HCT116 (cell line): ENCODE data around the gene HLCS. TPM values are rescaled to one million over a fixed set of nuclear protein-coding genes. Genes with fewer than 3 reads are reported as not detected.

Source experiments
- ATAC-seq: fragments of 200-7000 bp; cut with Tn5 transposase; 2 replicates; pipeline ENCODE4 v1.9.1; 2020; ENCODE audit warnings: mild to moderate bottlenecking, moderate library complexity
- BruUV-seq: library from RNA; stranded (reverse); fragments of 400-500 nt; replicated peaks from 2 replicates; lab custom pipeline; 2021; lab: Mats Ljungman, UMichigan
- CTCF ChIA-PET: fragments of 300-600 bp; sonication (Branson Sonifier 250); formaldehyde crosslinking; loops from one replicate; lab custom pipeline; 2021; ENCODE audit warnings: antibody characterized with exemption; lab: Charles Lee
- POLR2A ChIA-PET: fragments of 300-600, 350-600 bp; sonication (Branson Sonifier 250); formaldehyde crosslinking; loops from one replicate; lab custom pipeline; 2021; ENCODE audit warnings: antibody characterized with exemption; lab: Charles Lee
- RAD21 ChIA-PET, 2 experiments: fragments of 300-600 bp; sonication (Branson Sonifier 250); formaldehyde crosslinking; loops; one replicate each; lab custom pipeline; 2023; ENCODE audit warnings: low total read pairs in 2 of 2; ENCODE audit not compliant: uncharacterized antibody in 2 of 2, unreplicated experiment in 2 of 2, low non-redundant PET in 1 of 2; lab: Charles Lee
- DNase-seq: peaks from one replicate; pipeline ENCODE4 v3.0.0-alpha.2; 2010; ENCODE audit warnings: low read depth, low spot score
- H2AFZ ChIP-seq: fragments of 200-600 bp; shearing (Covaris generic), sonication (generic); 2 replicates; pipeline ENCODE4 v1.6.1; 2017; ENCODE audit warnings: low read depth, mixed run types, mixed read lengths, antibody characterized with exemption, low read length; ENCODE audit not compliant: poor library complexity, severe bottlenecking
- H3K27ac ChIP-seq: 2 replicates; pipeline ENCODE4 v1.5.1; 2012; ENCODE audit warnings: low read depth, low read length
- H3K27me3 ChIP-seq: fragments of 200-600 bp; sonication (generic); 2 replicates; pipeline ENCODE4 v1.6.1; 2016; ENCODE audit warnings: mixed run types, low read length, mixed read lengths; ENCODE audit not compliant: insufficient read depth
- H3K36me3 ChIP-seq, 2 experiments: fragments of 200-500 bp in 1 of 2; fragments of 200-600 bp in 1 of 2; sonication (Bioruptor generic) in 1 of 2; sonication (generic) in 1 of 2; 2 replicates each; pipeline versions ENCODE4 v1.5.1 to v1.6.1; 2014 to 2016; ENCODE audit warnings: low read length in 2 of 2, inconsistent platforms in 1 of 2, mixed read lengths in 1 of 2, mixed run types in 1 of 2; ENCODE audit not compliant: insufficient read depth in 2 of 2, control insufficient read depth in 1 of 2
- H3K4me1 ChIP-seq, 2 experiments: fragments of 200-600 bp in 1 of 2; sonication (generic) in 1 of 2; 2 replicates each; pipeline versions ENCODE4 v1.5.1 to v1.6.1; 2012 to 2017; ENCODE audit warnings: low read length in 2 of 2, inconsistent platforms in 1 of 2, mild to moderate bottlenecking in 1 of 2, mixed read lengths in 1 of 2, mixed run types in 1 of 2, moderate library complexity in 1 of 2; ENCODE audit not compliant: insufficient read depth in 2 of 2, control insufficient read depth in 1 of 2
- H3K4me2 ChIP-seq: fragments of 200-600 bp; sonication (generic); 2 replicates; pipeline ENCODE4 v1.6.1; 2017; ENCODE audit warnings: mixed run types, low read length, mixed read lengths
- H3K4me3 ChIP-seq, 2 experiments: fragments of 200-600 bp in 1 of 2; sonication (generic) in 1 of 2; replicated peaks in 1 of 2; 2 replicates each; pipeline ENCODE4 v1.5.1; 2011 to 2016; ENCODE audit warnings: low read length in 2 of 2, control low read depth in 1 of 2, low read depth in 1 of 2, mild to moderate bottlenecking in 1 of 2, mixed read lengths in 1 of 2, mixed run types in 1 of 2
- H3K79me2 ChIP-seq: fragments of 200-600 bp; sonication (generic); 2 replicates; pipeline ENCODE4 v1.6.1; 2017; ENCODE audit warnings: mild to moderate bottlenecking, mixed run types, low read length, moderate library complexity, mixed read lengths; ENCODE audit not compliant: insufficient read depth
- H3K9ac ChIP-seq: fragments of 200-600 bp; sonication (generic); 2 replicates; pipeline ENCODE4 v1.6.1; 2016; ENCODE audit warnings: low read length, mixed read lengths
- H3K9me2 ChIP-seq: fragments of 200-600 bp; sonication (generic), shearing (Covaris generic); 2 replicates; pipeline ENCODE4 v1.6.1; 2017; ENCODE audit warnings: mixed run types, mild to moderate bottlenecking, moderate library complexity; ENCODE audit not compliant: insufficient read depth
- H3K9me3 ChIP-seq, 2 experiments: fragments of 200-500 bp in 1 of 2; fragments of 200-600 bp in 1 of 2; sonication (Bioruptor generic) in 1 of 2; sonication (generic) in 1 of 2; 2 replicates each; pipeline ENCODE4 v1.6.1; 2014 to 2017; ENCODE audit warnings: low read length in 2 of 2, mixed read lengths in 2 of 2, inconsistent platforms in 1 of 2, low read depth in 1 of 2, mild to moderate bottlenecking in 1 of 2, mixed run types in 1 of 2, moderate library complexity in 1 of 2; ENCODE audit not compliant: control insufficient read depth in 1 of 2, insufficient read depth in 1 of 2
- H4K20me1 ChIP-seq: fragments of 200-600 bp; sonication (generic), shearing (Covaris generic); 2 replicates; pipeline ENCODE4 v1.6.1; 2017; ENCODE audit warnings: mixed run types, mild to moderate bottlenecking, moderate library complexity; ENCODE audit not compliant: insufficient read depth
- CBX3 ChIP-seq: IDR thresholded peaks from 2 replicates; pipeline ENCODE4 v1.6.1; 2012; ENCODE audit warnings: low read depth
- EGR1 ChIP-seq: IDR thresholded peaks from 2 replicates; pipeline ENCODE4 v1.6.1; 2012; ENCODE audit warnings: low read depth
- ELF1 ChIP-seq: IDR thresholded peaks from 2 replicates; pipeline ENCODE4 v1.6.1; 2012; ENCODE audit warnings: low read depth, borderline replicate concordance
- EZH2 ChIP-seq: fragments of 200-600 bp; sonication (generic); IDR thresholded peaks from 2 replicates; pipeline ENCODE4 v1.6.1; 2017; ENCODE audit warnings: antibody characterized with exemption, mixed run types
- EZH2phosphoT487 ChIP-seq: fragments of 200-600 bp; IDR thresholded peaks from 2 replicates; pipeline ENCODE4 v1.6.1; 2018; ENCODE audit warnings: antibody characterized with exemption, borderline replicate concordance
- JUND ChIP-seq: IDR thresholded peaks from 2 replicates; pipeline ENCODE4 v1.6.1; 2012
- POLR2A ChIP-seq: IDR thresholded peaks from 2 replicates; pipeline ENCODE4 v1.7.0; 2011; ENCODE audit warnings: borderline replicate concordance; ENCODE audit not compliant: insufficient read depth, insufficient read length; ENCODE audit errors: extremely low read depth
- POLR2AphosphoS5 ChIP-seq: IDR thresholded peaks from 2 replicates; pipeline ENCODE4 v1.6.1; 2011; ENCODE audit warnings: mild to moderate bottlenecking, low read depth, low read length, moderate library complexity
- SIN3A ChIP-seq: IDR thresholded peaks from 2 replicates; pipeline ENCODE4 v1.6.1; 2012; ENCODE audit warnings: low read depth
- SP1 ChIP-seq: IDR thresholded peaks from 2 replicates; pipeline ENCODE4 v1.6.1; 2012; ENCODE audit warnings: low read depth
- YY1 ChIP-seq: IDR thresholded peaks from 2 replicates; pipeline ENCODE4 v1.6.1; 2011; ENCODE audit warnings: low read length, low read depth, moderate library complexity, mild to moderate bottlenecking; ENCODE audit not compliant: insufficient replicate concordance; ENCODE audit errors: extremely low read depth
- ZFX ChIP-seq: fragments of 450-650 bp; IDR thresholded peaks from 2 replicates; pipeline ENCODE4 v1.6.1; 2017
- intact Hi-C: fragments of 100-400 bp; cut with micrococcal nuclease; formaldehyde crosslinking; loops from 2 replicates; pipeline ENCODE4 v1.10.0; 2022
- total RNA-seq: library from RNA; stranded (reverse); gene quantifications from one replicate; pipeline ENCODE4 v1.2.1, GENCODE V29; 2021; ENCODE audit not compliant: unreplicated experiment
- TF ChIP-seq, protein P1 (sequence below): IDR thresholded peaks from 2 replicates; pipeline ENCODE4 v1.6.1; 2012

The HLCS gene
- total RNA-seq, 1 experiment from 2014 or later: 18.5 TPM

DNA sequence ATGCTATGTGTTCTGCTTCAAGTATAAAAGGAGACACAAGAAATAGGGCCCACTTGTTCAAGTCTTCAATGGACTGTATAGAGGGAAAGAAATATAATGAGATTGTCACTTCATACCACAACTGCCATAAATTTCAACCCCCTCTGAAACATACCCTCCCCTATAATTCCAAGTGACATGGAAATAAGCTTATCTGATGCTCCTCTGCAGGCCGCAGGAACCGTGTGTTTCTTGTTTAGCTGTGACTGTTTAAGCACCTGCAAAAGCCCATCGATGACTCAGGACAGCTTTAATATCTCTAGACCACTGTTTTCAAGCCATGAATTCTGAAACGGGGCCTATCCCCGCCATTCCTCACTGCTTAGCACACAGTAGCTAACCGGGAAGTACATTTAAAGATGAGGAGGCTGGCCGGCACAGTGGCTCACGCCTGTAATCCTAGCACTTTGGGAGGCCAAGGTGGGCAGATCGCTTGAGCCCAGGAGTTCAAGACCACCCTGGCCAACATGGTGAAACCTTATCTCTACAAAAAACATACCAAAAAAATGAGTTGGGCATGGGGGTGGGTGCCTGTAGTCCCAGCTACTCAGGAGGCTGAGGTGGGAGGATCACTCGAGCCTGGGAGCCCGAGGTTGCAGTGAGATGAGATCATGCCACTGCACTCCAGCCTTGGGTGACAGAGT, 4.2 kb downstream of the HLCS start:
- Histone ChIP-seq H3K4me2 (no peak overlapping the region), H3K36me3 (no peaks in the 10 kb centered on the region), H4K20me1 (no peaks in the 10 kb centered on the region), H2AFZ (no peak overlapping the region), H3K4me1 (peaks cover 13 to 15% of the 10 kb centered on the region in 2 experiments), H3K27ac (no peak overlapping the region), H3K4me3 (no peak overlapping the region), H3K9me2 (no peaks in the 10 kb centered on the region), H3K27me3 (no peaks in the 10 kb centered on the region), H3K9me3 (no peaks in the 10 kb centered on the region), H3K9ac (no peak overlapping the region), H3K79me2 (peaks cover 16% of the 10 kb centered on the region)
- POLR2A ChIA-PET: interaction anchor here (0.7 kb wide), 1 partner anchor 54 kb away, joined by 5 read pairs; no protein-coding TSS in a partner anchor
- intact Hi-C loops: no loop called here
- DNase-seq: no peak
- CTCF ChIA-PET: interaction anchor here (1.4 kb wide), 1 partner anchor 27 kb away, joined by 3 read pairs; no protein-coding TSS in a partner anchor
- TF ChIP-seq ZFX: no peak
- TF ChIP-seq, protein P1, sequence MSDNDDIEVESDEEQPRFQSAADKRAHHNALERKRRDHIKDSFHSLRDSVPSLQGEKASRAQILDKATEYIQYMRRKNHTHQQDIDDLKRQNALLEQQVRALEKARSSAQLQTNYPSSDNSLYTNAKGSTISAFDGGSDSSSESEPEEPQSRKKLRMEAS: no peak
- no peak for TF ChIP-seq POLR2A
- TF ChIP-seq EGR1: no peak
- no peak for TF ChIP-seq ELF1
- no peak for TF ChIP-seq POLR2AphosphoS5
- no peak for TF ChIP-seq EZH2
- TF ChIP-seq YY1: no peak
- no peak for TF ChIP-seq EZH2phosphoT487
- TF ChIP-seq JUND: no peak
- TF ChIP-seq SIN3A: no peak
- TF ChIP-seq SP1: no peak
- TF ChIP-seq CBX3: no peak
- no TSS peak for BruUV-seq
- RAD21 ChIA-PET: no interaction called here
- ATAC-seq: no peak
